ENCODE measurements around the gene ZNF500.

GRCh38 chr16:4814542-4815173, 47.7 kb upstream of the ZNF500 start:
- TF ChIP-seq CTCF (IDR thresholded peaks at IDR 0.05), result no peak
- TF ChIP-seq POLR2AphosphoS5 (IDR thresholded peaks at IDR 0.05), result no peak
- no peak for TF ChIP-seq EP300 (IDR thresholded peaks at IDR 0.05)
- no peak for TF ChIP-seq POLR2A (IDR thresholded peaks at IDR 0.05)
